ENCODE data around the gene ZNF513. TPM values are rescaled to one million over a fixed set of nuclear protein-coding genes. Genes with fewer than 3 reads are reported as not detected.
"Not testable (repeated sequence)": the region's sequence is repeated elsewhere in the genome, so short reads cannot be mapped to it uniquely, and the experiment has no call there.

ZNF513 gene
- polyA plus RNA-seq (ENCODE audit: insufficient read length in 4 of 4), result 10 to 100 TPM; 13.3 to 22.4 (median 15.2) TPM

GRCh38 chr2:27380626-27381545 lies at the start of gene ZNF513:
Gene ZNF513, minus strand, starts transcription at chr2:27380734. Its CDS starts 208 bp downstream, at chr2:27380526.
- DNase-seq (ENCODE audit: low read depth in 4 of 4, low spot score in 3 of 4), result peak; percentile 80 to 93 (median 88)

DNA sequence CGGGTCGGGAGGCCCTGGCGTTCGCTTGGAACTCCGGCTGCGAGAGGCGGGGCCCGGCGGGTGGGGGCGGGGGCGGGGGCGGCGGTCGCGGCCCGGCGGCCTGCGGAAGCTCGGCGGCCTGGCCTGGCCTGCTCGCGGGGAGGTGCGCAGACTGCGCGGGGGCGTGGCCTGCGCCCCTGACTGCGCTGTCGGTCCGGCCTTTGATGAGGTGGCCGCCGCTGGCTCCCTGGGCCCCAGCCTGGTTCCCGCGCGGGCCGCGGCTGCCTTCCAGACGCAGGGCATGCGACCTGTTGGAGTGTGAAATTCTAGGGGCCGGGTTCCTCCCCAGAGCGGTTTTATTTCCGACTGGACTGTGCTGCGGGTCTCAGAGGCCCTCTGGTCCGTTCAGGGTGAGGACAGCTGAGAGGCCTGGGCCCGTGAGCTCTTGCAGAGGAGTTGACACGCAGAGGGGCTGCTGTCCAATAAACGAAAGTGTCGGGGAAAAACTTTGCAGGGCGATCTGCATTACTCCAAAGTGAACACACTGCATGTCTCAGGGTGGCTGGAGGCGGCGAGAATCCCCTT lies 48.5 kb upstream of the ZNF513 start:
- DNase-seq (ENCODE audit: low read depth in 4 of 4, low spot score in 3 of 4), result peak in 2 of 4 donors; percentile 57 to 69

DNA sequence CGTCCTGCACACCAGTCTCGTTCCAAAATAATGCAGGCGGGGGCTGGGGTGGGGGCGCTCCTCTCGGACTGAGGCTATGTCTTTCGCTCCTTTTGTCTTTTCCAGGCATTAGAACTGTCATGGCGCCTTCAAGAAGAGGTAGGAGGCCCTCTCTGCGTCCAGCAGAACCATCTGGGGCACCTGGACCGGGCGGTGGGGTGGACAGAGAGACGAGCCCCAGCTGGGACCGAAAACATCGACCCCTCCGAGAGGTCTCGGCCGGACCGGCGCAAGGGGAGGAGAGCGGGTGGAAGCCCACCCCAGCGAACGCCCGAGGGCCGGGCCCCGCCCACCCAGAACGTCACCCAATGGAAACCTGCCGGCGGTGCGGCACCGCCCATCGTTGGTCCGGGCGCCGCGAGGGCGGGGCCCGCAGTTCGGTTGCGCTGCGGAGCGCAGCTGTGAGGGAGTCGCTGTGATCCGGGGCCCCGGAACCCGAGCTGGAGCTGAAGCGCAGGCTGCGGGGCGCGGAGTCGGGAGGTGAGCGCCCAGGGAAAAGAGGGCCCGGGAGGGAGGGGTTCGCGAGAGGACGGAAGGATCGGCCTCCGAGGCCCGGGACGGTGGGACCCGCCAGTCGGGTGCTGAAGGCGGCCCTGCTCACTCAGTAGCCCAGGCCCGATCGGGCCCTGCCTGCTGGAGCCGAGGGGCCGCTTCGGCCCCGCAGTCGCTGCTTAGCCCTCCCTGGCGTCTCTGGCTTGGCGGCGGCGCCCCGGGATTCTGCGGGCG lies 47.9 kb upstream of the ZNF513 start, which contains the start of gene NRBP1:
Gene NRBP1 (plus strand): TSS at position 419 of the 765 bp plus-strand sequence. CDS start 4,643 bp downstream, outside the sequence.
- DNase-seq (ENCODE audit: low read depth in 4 of 4, low spot score in 3 of 4), result peak; percentile 82 to 89 (median 88)

DNA sequence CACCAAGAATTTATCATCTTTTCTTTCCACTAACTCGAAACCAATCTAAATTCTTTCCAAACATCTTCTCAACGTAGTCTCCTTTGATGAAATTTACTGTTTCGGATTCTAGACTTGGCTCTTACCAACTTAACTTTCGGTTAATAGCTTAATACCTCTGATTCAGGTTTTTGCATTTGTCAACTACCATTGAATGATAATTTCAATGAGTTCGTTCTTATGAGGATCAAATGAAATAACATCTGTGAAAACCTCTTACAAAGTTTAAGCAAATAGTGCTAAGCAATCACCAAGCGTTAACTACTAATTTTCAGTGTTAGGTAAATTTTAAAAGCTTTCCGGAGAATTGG lies 47.3 kb upstream of the ZNF513 start:
- no peak for DNase-seq (ENCODE audit: low read depth in 4 of 4, low spot score in 3 of 4)

GRCh38 chr2:27425039-27425438 lies 44.5 kb upstream of the ZNF513 start:
- DNase-seq (ENCODE audit: low read depth in 4 of 4, low spot score in 3 of 4), result not testable (repeated sequence)

- DNase-seq (ENCODE audit: low read depth in 4 of 4, low spot score in 3 of 4), result no peak
Measured at GRCh38 chr2:27422958-27423357, 42.4 kb upstream of the ZNF513 start.

GRCh38 chr2:27421660-27422250 lies 41.2 kb upstream of the ZNF513 start:
- no peak for DNase-seq (ENCODE audit: low read depth in 4 of 4, low spot score in 3 of 4)

DNA sequence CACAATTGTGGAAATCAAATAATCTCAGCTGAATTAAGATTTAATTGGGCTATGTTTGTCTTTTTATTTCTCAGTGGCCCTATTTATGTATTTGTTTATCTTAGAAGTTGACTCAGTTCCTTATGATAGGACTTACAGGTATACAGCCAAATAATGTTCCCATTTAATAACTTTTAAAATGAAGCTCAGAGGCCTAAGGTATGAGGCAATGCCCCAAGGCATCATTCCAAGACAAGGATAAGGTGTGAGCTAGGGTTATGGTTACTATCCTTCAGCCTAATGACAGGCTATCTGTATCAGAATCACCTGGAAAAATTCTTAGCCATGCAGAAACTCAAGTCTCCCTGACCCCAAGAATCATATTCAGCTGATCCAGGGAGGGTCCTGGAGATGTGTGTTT lies 40.5 kb upstream of the ZNF513 start:
- no peak for DNase-seq (ENCODE audit: low read depth in 4 of 4, low spot score in 3 of 4)

DNA sequence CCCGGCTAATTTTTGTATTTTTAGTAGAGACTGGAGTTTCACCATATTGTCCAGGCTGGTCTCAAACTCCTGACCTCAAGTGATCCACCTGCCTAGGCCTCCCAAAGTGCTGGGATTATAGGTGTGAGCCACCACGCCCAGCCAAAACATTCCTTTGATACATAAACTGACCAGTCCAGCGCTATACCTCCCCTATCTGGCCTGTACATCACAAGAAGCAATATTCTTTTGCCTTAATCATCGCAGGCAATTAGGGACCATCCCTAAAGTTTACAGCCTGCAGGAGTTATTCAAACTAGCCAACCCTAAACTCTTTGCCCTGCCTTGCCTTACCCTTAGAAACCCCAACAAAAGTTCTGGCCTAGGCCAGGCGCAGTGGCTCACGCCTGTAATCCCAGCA lies 35.6 kb upstream of the ZNF513 start:
- DNase-seq (ENCODE audit: low read depth in 4 of 4, low spot score in 3 of 4), result no peak

- no peak for DNase-seq (ENCODE audit: low read depth in 4 of 4, low spot score in 3 of 4)
Measured at GRCh38 chr2:27412419-27413152, 32.1 kb upstream of the ZNF513 start.

DNA sequence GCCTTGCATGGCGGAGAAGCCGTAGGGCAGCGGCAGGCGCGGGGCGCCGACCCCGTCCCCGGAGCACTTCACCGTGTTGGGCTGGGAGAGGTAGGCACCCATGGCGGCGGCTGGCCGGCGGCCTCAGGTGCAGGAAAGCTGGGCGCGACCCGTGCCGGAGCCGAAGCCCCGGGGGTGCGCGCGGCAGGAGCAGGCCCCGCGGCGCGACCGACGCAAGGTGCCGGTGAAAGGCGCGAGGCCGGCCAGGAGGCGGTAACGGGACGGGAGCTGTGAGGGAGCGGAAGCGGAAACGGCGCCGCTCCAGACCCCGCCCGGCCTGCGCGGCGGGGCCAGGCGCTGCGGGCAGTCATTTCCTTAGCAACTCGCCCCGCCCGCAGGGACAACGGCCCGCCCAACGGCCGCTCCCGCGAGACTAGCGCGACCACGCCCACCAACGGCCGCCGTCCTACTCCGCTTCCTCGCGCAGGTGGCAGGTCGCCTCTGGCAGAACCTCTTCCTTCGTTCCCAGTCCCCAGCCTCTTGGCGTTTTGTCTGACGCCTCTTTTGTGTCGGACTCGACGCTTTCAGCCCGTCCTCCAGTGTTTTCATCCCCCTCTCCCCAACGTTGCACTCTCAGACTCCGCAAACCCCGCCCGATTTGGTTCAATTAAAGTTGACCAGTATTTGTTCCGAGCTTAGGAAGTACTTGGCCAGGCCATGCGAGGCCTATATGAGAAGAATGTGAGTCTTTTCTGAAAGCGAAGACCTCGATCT lies 29.0 kb upstream of the ZNF513 start, which contains the start of gene PPM1G:
Gene PPM1G (minus strand): TSS at position 271 of the 753 bp plus-strand sequence. CDS start 169 bp downstream, at position 102.
- peak; percentile 83 to 88 (median 86) for DNase-seq (ENCODE audit: low read depth in 4 of 4, low spot score in 3 of 4)

DNA sequence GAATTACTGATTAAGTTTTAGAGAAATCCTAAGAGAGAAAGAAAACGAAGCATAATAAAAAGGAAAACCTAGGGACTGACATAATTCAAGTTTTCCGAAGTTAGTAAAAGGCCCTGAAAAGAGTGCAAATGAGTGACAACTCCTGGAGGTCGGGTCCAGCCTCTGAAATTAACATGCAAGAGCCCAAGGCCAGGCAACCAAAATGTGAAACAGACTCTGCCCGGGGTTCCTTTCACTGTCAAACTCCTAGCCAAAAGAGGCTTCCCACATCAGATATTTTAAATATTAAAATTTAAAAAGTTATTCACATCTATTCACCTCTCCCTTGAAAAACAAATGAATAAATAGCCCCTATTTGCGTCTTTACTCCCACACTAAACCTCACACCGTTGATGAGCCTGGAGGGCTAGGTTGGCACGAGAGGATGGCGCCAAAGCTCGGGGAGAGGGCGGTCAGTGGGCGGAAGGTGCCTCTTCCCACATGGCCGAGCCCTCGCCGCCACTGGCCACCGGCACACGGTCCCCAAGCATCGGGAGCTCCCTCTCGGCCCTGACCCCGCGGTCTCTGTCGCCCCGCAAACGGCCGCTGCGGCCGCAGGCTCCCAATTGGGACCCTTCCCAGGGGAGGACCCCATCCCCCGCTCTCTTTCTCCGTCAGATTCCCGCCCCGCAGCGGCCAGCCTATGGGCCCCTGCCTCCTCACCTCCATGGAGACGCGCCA lies 28.2 kb upstream of the ZNF513 start:
- no peak for DNase-seq (ENCODE audit: low read depth in 4 of 4, low spot score in 3 of 4)

- no peak for DNase-seq (ENCODE audit: low read depth in 4 of 4, low spot score in 3 of 4)
Measured at GRCh38 chr2:27407798-27408491, 27.4 kb upstream of the ZNF513 start.

GRCh38 chr2:27400348-27401135 lies 20.0 kb upstream of the ZNF513 start:
- no peak for DNase-seq (ENCODE audit: low read depth in 4 of 4, low spot score in 3 of 4)

- no peak for DNase-seq (ENCODE audit: low read depth in 4 of 4, low spot score in 3 of 4)
Measured at GRCh38 chr2:27398962-27399361, 18.4 kb upstream of the ZNF513 start.

DNA sequence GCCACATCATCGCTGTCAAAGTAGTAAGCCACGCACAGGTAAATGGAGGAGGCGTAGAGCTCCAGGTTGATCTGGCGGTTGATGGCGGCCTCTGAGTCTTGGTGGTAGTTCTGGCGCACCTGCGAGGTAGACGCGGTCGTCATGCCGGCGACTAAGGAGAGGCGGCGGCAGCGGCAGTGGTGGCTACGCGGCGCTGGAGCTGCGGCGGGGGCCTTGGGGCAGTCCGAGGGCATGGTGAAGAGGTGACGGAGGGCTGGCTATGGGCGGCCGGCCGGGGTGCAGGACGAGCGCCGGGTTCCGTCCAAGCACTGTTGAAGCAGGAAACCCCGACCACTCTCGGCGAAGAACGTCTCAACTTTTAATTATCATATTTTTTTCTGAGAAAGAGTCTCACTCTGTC lies 12.7 kb upstream of the ZNF513 start:
- DNase-seq (ENCODE audit: low read depth in 4 of 4, low spot score in 3 of 4), result no peak

Measured in left renal pelvis (tissue), 4 donors.